Fibroblast of skin of left biceps (primary cell): ENCODE measurements around the gene FAM168A.

Experiments used
- DNase-seq, 2 experiments: peaks; one replicate each; pipeline ENCODE4 v3.0.0-alpha.2; 2013; ENCODE audit warnings: low read depth in 2 of 2

FAM168A gene

GRCh38 chr11:73389916-73390315 lies 208.0 kb downstream of the FAM168A start:
- no peak for DNase-seq

GRCh38 chr11:73389134-73389525 lies 208.8 kb downstream of the FAM168A start:
- no peak for DNase-seq

- DNase-seq = no peak
These were observed 209.4 kb downstream of the FAM168A start for GRCh38 chr11:73388265-73389133.

- DNase-seq = no peak
These were observed 210.2 kb downstream of the FAM168A start for GRCh38 chr11:73387594-73388264.

- no peak for DNase-seq
These were observed 211.4 kb downstream of the FAM168A start for GRCh38 chr11:73386546-73386945.

GRCh38 chr11:73386016-73386415 lies 211.9 kb downstream of the FAM168A start:
- DNase-seq = no peak

GRCh38 chr11:73384872-73385689 lies 212.8 kb downstream of the FAM168A start:
- DNase-seq = no peak

- DNase-seq = no peak
These were observed 213.4 kb downstream of the FAM168A start for GRCh38 chr11:73384531-73384871.

- no peak for DNase-seq
These were observed 213.8 kb downstream of the FAM168A start for GRCh38 chr11:73384125-73384441.

GRCh38 chr11:73383249-73384124 lies 214.4 kb downstream of the FAM168A start:
- DNase-seq = no peak

- DNase-seq = no peak
These were observed 215.2 kb downstream of the FAM168A start for GRCh38 chr11:73382747-73383146.

GRCh38 chr11:73382183-73382582 lies 215.7 kb downstream of the FAM168A start:
- no peak for DNase-seq

- DNase-seq = no peak
These were observed 216.3 kb downstream of the FAM168A start for GRCh38 chr11:73381589-73381988.

GRCh38 chr11:73380897-73381410 lies 217.0 kb downstream of the FAM168A start:
- no peak for DNase-seq

GRCh38 chr11:73380331-73380730 lies 217.6 kb downstream of the FAM168A start:
- DNase-seq = no peak

GRCh38 chr11:73379189-73379880 lies 218.6 kb downstream of the FAM168A start:
- DNase-seq = no peak

GRCh38 chr11:73376803-73377629 lies 220.9 kb downstream of the FAM168A start:
- peak; percentile 23 to 28 for DNase-seq

GRCh38 chr11:73376160-73376802 lies 221.6 kb downstream of the FAM168A start, which contains the start of gene RELT:
Gene RELT (plus strand): TSS chr11:73376399. CDS start chr11:73389137, 12,738 bp downstream.
- peak; percentile 78 to 81 for DNase-seq

- DNase-seq = no peak
These were observed 222.1 kb downstream of the FAM168A start for GRCh38 chr11:73375830-73376159.
